Measurements from ENCODE around the gene IRX6.

Gene IRX6

GRCh38 chr16:55323637-55324271, at the start of gene IRX6:
Gene IRX6, plus strand, starts transcription at chr16:55324203. Its CDS starts 889 bp downstream, at chr16:55325092.
- DNase-seq, result peak in 2 of 51 donors; percentile 6 to 11

- DNase-seq, result no peak
These were observed 49.6 kb upstream of the IRX6 start for GRCh38 chr16:55274391-55274790.

GRCh38 chr16:55275167-55275566, 48.8 kb upstream of the IRX6 start:
- no peak for DNase-seq

GRCh38 chr16:55275869-55276268, 48.1 kb upstream of the IRX6 start:
- DNase-seq, result no peak

GRCh38 chr16:55277536-55277935, 46.5 kb upstream of the IRX6 start:
- DNase-seq, result no peak

- no peak for DNase-seq
These were observed 44.4 kb upstream of the IRX6 start for GRCh38 chr16:55279598-55279997.

- DNase-seq, result no peak
These were observed 43.4 kb upstream of the IRX6 start for GRCh38 chr16:55280587-55280986.

- no peak for DNase-seq
These were observed 41.6 kb upstream of the IRX6 start for GRCh38 chr16:55282441-55282840.

- no peak for DNase-seq
These were observed 39.9 kb upstream of the IRX6 start for GRCh38 chr16:55283812-55284717.

GRCh38 chr16:55284718-55285099, 39.3 kb upstream of the IRX6 start:
- no peak for DNase-seq

GRCh38 chr16:55285586-55285985, 38.4 kb upstream of the IRX6 start:
- DNase-seq, result no peak

GRCh38 chr16:55289353-55289752, 34.6 kb upstream of the IRX6 start:
- DNase-seq, result no peak

- DNase-seq, result no peak
These were observed 32.2 kb upstream of the IRX6 start for GRCh38 chr16:55291847-55292246.

- DNase-seq, result no peak
These were observed 31.5 kb upstream of the IRX6 start for GRCh38 chr16:55292491-55292890.

GRCh38 chr16:55294129-55294528, 29.9 kb upstream of the IRX6 start:
- no peak for DNase-seq

- DNase-seq, result no peak
These were observed 29.1 kb upstream of the IRX6 start for GRCh38 chr16:55294931-55295342.

- DNase-seq, result no peak
These were observed 26.7 kb upstream of the IRX6 start for GRCh38 chr16:55297062-55297909.

GRCh38 chr16:55297910-55298479, 26.0 kb upstream of the IRX6 start:
- DNase-seq, result no peak

GRCh38 chr16:55301385-55302008, 22.5 kb upstream of the IRX6 start:
- peak in 1 of 51 donors; percentile 1 for DNase-seq

GRCh38 chr16:55302635-55303034, 21.4 kb upstream of the IRX6 start:
- no peak for DNase-seq

GRCh38 chr16:55308973-55309372, 15.0 kb upstream of the IRX6 start:
- DNase-seq, result no peak

Data from hypothalamus (tissue), 51 donors.